Stimulated activated CD4-positive, alpha-beta T cell treated with anti-CD3 and anti-CD28 coated beads, Interleukin-1b, Interleukin-23, amount 100 ng/mL, for 24 hours (primary cell): Measurements from ENCODE around the gene HHLA2.
"Not testable (repeated sequence)": the region's sequence is repeated elsewhere in the genome, so short reads cannot be mapped to it uniquely, and the experiment has no call there.

ENCODE experiments used
- DNase-seq, 4 experiments: peaks; one replicate each; pipeline ENCODE4 v3.0.0-alpha.2; 2020; ENCODE audit warnings: low read depth in 4 of 4, low spot score in 1 of 4

Gene HHLA2

DNA sequence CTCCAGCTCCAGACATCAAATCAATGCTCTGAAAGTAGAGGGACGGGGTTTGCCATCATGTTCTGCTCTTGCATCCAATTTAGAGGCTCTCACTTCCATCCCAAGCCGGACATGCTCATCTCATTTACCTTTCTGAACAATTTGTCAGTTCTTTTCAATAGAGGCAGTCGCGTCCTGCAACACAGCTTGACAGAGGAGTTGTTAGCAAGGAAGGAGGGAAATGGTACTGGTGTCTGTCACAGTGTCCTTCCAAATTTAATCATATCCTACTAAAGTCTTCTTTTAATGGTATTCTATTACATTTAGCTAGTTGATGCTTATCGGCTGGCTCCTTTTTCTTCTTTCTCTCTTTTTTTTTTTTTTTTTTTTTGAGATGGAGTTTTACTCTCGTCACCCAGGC, 45.6 kb downstream of the HHLA2 start:
- DNase-seq = no peak

DNA sequence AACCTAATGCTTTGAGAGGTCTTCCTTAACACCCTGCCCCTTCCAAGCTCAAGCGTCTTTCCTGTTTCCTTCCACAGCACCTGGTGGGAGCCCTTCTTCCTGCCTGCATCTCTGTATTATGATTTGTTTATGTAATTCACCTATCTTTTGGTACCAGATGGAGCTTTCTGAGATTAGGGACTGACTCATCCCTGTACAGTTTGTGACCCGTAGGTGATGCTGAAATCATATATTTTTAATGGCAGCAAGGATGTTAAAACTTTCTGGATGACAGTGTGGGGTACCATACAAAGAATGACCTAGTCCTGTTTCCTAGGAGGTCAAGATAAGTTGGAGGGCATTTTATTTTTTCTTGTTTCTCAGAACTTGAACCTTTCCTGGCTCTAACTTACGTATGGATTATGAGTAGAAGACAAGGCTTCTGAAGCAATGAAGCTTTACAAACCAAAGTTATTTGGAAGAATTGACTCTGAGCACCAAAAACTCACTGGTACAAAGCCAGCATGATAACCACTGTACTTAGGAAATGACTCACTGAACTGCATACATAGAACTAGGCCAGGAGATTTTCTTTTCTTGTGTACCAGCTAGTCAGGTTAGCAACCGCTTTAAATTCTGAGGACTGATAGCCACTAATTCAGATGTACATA, 46.6 kb downstream of the HHLA2 start:
- no peak for DNase-seq

DNA sequence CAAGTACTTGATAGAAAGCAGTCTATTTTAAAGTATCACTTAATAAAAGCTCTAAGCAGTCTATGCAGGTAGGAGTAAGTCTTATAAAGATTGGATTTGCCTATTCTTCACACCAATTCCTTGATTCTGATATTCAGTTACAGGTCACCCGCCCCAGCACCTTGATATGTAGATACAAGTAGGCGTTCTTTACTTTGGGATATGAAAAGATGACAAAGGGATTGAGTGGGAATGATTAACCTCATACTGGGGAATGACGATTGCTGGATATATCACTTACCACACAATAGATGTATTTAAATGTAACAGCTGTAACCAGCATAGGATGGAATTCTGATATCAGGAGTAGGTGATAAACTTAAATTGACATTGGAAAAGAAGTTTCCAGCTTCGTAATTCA, 47.1 kb downstream of the HHLA2 start:
- DNase-seq = no peak

DNA sequence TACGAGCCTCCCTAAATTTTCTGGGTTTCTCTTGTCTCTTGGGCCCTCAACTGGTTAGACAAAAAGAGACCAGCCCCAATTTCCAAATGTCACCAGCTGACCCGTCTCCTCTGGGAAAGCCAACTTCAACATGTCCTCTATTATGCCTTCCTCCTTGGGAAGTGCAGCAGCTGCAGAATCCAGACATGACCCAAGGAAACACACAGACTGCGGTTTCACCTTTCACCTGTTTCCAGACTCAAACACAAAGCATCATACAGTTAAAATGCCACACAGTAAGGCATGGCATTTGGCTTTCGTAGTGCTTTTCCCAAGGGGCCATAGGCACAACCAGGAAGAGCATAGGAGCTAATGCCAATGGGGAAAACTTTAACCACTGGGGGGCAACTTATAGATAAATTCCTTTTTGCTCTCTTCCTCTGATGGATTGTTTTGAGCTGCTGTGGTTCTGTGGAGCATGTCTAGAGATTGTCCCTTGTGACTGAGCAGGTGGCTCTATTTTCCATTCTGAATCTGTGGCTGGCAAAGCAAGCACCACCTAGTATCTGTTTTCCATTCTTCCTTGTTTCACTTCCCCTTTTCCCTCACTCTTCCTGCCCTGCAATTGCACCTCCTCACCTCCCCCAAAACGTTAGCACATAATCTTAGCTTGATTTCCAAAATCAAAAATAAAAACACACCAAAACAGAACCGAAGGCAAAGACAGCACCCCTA, 49.3 kb downstream of the HHLA2 start:
- DNase-seq = no peak

DNA sequence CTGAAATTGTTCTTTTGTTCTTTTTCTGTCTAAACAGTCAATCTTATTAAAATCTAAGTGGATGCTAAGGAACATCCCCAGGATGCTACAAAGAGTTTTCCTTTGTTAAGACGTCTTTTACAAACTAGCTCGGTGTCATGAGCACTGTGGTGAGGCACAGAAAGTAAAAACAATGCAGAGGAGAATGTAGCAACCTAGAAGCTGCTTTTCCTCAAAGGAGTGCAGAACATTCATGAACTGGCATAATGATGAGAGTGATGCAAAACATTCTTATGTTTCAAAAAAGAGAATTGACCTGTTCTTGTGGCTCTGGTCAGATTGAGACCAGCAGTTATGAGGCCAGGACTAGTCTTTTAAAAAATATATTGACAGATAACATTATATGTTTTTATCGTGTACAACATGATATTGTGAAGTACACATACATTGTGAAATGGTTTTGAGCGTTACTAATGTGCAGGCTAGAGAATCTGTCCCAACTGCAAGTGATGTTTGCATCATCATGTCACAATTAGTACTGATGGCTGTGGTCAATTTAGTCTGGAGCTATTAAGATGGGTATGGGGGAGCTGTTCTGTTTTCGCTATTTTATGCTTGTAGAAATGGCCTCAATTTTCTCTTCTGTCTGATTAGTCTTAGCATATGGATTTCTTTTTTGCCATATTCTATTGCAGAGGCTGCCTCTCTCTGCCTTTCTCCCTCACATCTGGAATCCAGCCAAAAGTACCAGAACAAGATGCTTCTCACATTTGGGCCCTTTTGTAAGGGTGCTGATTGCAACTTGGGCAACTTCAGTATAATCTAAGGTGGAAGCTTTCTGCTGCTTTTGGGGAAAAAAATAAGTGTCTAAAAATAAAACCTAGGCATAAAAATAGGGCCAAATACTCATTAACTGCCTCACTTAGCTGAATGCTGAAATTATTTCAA, 50.2 kb downstream of the HHLA2 start:
- no peak for DNase-seq

DNA sequence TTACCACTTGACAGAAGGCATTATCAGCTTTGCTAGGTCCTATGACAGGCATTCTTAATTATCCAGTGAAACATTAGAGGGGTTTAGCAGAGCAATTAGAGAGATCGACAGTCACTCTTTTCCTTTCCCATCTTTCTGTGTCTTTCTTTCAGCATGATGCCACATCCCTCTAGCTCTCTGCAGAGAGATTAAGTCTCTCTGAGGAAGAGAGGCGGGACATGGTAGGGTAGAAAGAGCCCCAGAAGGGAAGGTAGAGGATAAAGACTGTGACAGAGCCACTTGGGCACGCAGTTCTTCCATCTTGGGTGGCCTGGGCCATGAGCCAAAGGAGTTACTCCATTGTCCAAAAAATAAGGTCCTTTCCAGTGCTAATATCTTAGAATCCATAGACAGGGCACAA, 55.8 kb downstream of the HHLA2 start:
- DNase-seq = no peak

DNA sequence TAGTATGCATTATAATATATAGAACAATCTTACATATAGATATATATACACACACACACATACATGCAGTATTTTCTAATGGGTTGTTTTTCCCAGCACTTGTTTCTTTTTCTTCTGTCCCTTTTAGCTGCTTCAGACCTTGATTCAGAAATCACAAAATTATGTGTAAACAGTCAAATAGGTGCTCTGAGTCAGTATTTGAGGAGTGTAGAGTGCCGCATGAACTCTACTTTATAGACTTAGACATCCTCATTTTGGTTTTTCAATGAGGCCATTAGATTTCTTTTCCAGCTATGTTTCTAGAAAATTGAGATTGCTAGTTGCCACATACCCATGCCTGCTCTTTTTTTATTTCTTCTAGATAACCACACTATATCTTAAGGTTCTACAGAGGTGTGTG, 58.2 kb downstream of the HHLA2 start:
- no peak for DNase-seq

DNA sequence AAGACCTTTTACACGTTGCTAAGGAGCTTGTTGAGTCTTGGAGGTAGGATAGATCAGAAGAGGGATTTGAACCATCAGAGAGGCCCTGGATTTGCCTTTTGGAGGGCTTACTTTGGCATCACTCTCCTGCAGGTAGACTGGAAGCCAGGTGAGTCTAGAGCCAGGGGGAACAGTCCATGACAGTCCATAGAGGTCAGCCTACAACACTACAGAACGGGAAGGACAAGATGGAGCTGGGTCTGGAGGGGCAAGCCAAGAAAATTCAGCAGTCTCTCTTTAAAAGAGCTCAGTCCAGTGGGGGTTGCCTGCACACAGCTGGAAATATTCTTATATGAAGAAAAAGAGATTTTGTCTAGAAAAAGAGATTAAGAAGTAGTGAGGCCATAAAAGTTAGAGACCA, 60.7 kb downstream of the HHLA2 start:
- DNase-seq = no peak

DNA sequence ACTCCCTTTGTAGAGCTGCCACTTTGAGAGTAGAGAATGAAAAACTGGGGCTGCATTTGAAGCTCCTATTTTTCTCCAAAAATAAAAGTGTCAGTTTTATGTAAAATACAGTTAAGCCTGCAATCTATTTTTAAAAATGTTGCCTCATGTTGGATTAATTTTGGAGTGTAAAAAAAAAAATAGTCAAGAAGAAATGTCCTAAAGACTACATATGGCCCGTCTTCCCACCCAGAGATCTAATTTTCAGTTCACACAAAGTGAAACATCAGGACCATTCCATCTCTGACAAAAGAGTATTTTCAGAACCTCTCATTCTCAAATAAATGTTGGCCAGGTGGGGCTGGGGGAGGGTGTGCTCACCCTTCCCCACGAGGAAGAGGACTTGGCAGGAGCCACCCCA, 62.7 kb downstream of the HHLA2 start:
- DNase-seq = no peak

DNA sequence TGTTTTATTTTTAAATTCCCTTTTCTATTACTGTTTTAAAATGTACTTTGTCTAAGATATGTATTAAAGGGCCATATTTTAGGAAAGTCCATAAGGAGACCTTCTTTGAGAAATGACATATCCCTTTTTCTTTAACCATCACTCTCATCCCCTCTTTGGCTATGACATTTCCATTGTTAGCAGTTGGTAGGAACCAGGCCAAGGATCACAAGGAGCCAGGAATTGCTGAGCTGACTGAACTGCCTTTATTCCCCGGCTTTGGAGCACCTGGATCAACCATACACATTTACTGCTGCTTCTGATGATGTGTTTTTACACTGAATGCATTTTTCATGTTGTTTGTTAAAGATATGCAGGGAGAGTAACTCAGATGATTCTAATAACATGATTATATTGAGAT, 79.7 kb downstream of the HHLA2 start:
- DNase-seq = no peak

DNA sequence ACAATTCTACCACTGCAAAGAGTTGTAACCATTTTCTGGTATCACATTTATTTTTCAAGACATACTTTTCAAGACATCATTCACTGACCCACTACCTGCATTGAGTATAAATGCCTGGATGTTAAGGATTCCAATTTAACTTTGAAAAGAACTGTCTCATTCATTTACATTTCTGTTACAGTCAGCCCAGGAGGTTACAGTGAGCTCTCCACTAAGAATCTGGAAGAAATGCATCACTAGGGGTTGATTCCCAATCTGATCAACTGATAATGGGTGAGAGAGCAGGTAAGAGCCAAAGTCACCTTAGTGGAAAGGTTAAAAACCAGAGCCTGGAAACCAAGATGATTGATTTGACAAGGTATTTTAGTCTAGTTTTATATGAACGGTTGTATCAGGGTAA, 81.0 kb downstream of the HHLA2 start:
- DNase-seq = no peak

DNA sequence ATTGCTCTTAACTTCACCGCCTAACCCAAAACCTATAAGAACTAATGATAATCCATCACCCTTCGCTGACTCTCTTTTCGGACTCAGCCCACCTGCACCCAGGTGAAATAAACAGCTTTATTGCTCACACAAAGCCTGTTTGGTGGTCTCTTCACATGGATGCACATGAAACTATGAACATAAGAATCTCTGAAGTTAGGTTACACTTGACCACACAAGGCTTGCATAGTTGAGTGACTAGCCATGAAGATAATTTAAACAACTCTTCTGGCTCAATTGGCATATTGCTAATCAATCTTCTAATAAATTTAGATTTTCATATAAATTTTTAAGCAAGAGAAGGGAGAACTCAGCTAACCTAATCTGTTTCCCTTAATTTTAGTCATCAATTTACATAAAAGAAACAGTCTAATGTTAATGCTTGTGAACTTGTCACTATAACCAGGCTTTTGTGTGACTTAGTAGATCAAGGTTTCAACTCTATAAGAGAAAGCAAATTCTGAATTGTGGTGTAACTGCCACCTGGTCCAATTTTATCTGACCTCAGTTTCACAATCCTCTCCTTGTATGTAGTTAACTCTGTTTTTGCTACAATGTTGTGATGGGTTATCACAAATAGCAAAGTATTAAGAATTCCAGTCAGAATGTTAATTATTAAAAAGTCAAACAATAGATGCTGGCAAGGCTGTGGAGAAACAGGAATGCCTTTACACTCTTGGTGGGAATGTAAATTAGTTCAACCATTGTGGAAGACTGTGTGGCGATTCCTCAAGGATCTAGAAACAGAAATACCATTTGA, 82.0 kb downstream of the HHLA2 start:
- DNase-seq = no peak

DNA sequence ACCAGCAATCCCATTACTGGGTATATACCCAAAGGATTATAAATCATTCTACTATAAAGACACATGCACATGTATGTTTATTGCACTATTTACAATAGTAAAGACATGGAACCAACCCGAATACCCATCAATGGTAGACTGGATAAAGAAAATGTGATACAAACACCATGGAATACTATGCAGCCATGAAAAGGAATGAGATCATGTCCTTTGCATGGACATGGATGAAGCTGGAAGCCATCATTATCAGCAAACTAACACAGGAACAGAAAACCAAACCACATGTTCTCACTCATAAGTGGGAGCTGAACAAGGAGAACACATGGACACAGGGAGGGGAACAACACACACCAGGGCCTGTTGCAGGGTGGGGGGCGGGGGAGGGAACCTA, 82.6 kb downstream of the HHLA2 start:
- DNase-seq = not testable (repeated sequence)

DNA sequence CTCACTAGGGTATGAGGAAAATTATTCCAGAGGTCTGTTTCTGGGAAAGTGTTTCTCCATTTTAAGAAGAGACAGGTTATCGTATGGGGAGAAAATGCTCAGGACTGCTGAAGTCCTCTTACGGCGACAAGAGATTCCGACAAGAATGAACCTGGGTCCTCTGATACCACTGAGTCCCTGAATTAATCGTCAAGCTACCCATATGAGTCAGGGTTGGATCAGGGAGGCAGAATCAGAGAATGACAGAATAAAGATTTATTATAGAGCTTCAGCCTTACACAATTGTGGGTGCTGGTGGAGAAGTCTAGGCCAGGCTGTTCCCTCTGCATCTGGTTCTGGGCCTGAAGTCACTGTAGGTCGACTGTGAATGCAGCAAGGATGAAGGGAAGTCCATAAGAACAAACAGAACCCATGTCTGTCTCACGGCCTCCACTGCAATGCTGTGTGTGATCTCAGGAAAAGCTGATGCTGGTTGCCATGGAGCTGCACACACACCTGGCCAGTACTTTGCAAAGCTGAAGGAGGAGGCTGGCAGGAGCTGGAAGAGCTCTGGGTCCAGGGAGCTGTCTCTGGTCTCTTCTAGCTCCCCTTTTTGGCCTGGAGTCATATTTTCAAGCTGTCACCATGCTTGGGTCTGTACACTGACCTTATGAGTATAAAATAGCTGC, 83.9 kb downstream of the HHLA2 start:
- DNase-seq = no peak

DNA sequence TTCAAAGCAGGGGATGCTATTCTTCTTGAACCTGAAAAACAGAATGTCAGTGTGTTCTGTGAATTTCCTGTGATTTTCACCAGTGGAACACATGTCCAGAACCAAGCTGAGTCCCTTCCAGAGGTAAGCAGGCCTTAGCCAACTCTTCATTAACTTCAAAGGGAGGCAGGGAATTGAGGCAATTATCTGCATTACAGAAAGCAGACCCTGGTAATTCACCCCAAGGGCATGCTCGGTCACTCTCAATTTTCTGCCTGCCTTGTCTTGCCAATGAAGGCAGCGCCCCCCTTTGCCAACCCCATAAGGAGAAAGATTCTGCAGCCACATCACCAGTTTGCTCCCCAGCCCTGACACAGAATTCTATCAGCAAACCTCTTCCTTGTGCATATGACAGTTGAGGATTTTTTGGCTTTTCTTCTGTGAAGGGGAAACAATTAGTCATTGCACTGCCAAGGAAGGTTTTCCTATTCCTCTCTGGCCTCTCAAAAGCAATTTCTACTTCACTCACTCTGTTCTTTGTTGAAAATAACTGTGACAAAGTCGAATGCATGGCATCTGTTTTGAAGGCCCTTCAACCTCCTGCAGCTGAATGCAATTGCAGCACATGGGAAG, 85.3 kb downstream of the HHLA2 start:
- no peak for DNase-seq

DNA sequence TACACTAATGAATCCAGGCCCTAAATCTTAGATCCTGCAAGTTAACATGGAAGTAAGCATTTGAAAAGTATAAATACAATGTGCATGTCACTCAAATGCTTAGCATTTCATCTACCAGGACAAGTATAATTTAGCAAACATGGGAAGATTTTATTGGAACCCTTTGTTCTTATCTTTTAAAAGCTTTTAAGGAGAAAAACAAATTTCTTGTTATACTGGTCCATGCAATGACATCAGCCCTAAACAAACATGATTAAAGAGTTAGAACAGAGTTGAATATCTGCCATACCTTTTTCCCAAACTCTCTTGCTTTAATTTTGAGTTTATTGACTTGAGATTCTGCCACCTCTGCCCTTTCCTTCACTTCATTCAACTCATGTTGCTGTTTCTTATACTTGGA, 87.0 kb downstream of the HHLA2 start:
- DNase-seq = no peak

DNA sequence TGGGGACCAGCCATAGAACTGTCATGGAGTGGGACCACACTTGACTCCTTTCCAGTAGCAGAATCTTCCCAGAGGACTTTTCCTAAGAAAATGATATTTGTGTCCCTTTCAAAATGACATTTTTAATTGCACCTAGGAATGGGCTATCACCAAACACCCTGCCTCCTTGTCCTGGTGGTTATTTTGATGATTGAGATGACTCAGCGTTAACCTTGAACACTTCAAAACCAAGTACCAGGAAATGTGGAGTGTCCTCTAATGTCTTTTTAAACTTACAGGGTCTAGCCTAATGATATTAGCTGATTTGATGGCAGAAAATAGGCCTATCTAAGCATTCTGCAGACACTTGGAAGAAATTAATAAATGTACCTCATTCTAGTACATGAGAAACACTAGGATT, 90.7 kb downstream of the HHLA2 start:
- DNase-seq = no peak

DNA sequence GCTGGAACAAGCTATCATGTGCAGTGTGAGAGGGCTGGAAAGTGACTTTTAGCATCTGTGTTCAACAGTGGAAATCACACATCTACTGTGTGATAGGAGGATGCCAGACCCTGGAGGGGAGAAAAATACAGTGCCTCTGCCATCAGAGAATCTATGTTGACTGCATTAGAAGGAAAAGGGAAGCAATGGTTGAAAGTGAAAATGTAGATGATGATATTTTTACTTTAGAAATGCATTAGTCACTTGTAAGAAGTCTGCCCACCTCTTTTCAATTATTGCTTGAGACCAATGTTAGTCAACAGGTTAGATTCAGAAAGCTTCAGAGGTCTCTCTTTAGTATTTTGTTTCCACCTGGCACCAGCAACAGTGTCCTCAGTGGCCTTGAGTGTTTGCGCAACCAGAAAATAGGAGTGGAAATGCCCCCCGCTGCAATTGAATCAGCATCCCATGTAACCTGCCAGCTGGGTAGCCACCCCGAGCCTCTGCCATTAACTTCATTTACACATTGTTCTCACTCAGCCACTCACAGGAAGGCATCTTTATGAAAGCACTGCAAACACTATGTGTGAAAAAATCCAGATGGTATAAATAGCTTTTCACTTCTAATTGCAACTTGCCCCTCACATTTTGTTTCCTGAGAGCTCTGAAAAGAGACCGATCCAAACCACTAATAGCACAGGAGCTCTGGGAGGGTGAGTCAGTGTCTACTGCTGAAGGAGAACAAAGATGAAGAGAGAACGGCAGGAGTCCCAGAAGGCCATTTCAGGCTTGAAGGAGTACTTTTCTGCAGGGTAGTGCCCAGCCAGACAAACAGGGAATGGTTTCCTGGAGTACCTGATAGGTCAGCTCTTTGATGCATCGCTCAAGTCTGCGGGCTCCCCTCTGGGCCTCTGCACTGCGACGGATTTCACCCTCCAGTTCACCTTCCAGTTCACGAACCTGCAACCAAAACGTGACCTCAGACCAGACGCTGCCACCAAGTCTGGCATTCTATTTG, 92.1 kb downstream of the HHLA2 start:
- no peak for DNase-seq

DNA sequence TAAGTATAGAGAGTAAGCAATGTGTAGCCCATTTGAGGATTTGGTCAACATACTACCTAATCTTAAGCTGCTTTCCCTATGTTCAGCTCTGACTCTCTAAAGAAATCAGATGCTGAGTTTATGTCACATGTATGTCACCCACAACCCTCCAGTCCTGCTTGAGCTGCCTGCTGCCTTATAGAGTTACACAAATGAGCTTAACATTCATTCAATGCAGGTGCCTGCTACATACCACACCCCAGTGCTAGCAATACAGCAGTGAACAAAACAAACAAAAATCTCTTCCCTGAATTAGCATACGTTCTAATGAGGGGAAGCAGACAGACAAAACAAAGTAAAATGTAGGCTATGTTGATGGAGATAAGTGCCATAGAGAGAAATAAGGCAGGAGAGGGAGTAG, 93.0 kb downstream of the HHLA2 start:
- no peak for DNase-seq
